H1 (cell line): ENCODE results near the gene GMPPA. TPM values are rescaled to one million over a fixed set of nuclear protein-coding genes. Genes with fewer than 3 reads are reported as not detected.
A peak's percentile ranks its signal among the peaks of the same experiment; 100 is the strongest.

Experiments
- CTCF ChIA-PET: fragments of 300-600 bp; sonication (Branson Sonifier 250); formaldehyde crosslinking; loops from one replicate; lab custom pipeline; 2021; ENCODE audit not compliant: partially characterized antibody; lab: Charles Lee
- POLR2A ChIA-PET: fragments of 300-600 bp; sonication (Branson Sonifier 250); formaldehyde crosslinking; loops from one replicate; lab custom pipeline; 2021; ENCODE audit warnings: inconsistent platforms; ENCODE audit not compliant: partially characterized antibody; lab: Charles Lee
- DNase-seq, 2 experiments: peaks; one replicate each; pipeline versions ENCODE4 v3.0.0 to v3.0.0-alpha.2; 2010 to 2022; ENCODE audit warnings: low spot score in 2 of 2, low read depth in 1 of 2, mixed read lengths in 1 of 2
- FAIRE-seq: peaks from 2 replicates; lab custom pipeline; 2011; peaks lifted over from hg19 to GRCh38; lab: Jason Lieb, UNC
- H2AFZ ChIP-seq: 2 replicates; pipeline ENCODE4 v1.8.1; 2012; ENCODE audit warnings: low read length, inconsistent platforms
- H2AK5ac ChIP-seq: 2 replicates; pipeline ENCODE4 v1.6.1; 2013; ENCODE audit warnings: low read depth, low read length
- H2BK120ac ChIP-seq: replicated peaks from 2 replicates; pipeline ENCODE3; 2013; ENCODE audit warnings: low read depth, low read length, inconsistent platforms
- H2BK12ac ChIP-seq: 2 replicates; pipeline ENCODE4 v1.6.1; 2013; ENCODE audit warnings: low read depth, low read length
- H2BK15ac ChIP-seq: 2 replicates; pipeline ENCODE4 v1.6.1; 2013; ENCODE audit warnings: low read length
- H2BK20ac ChIP-seq: 2 replicates; pipeline ENCODE4 v1.6.1; 2013; ENCODE audit warnings: low read length
- H2BK5ac ChIP-seq: 2 replicates; pipeline ENCODE4 v1.6.1; 2013; ENCODE audit warnings: low read depth, low read length
- H3K14ac ChIP-seq: 2 replicates; pipeline ENCODE4 v1.6.1; 2013; ENCODE audit warnings: inconsistent platforms; ENCODE audit not compliant: insufficient read length
- H3K18ac ChIP-seq: 2 replicates; pipeline ENCODE4 v1.6.1; 2013; ENCODE audit warnings: low read length; ENCODE audit errors: extremely low read depth
- H3K23ac ChIP-seq: 2 replicates; pipeline ENCODE4 v1.6.1; 2013; ENCODE audit warnings: inconsistent platforms; ENCODE audit not compliant: insufficient read length
- H3K23me2 ChIP-seq: 2 replicates; pipeline ENCODE4 v1.6.1; 2013; ENCODE audit warnings: low read depth, low read length
- H3K27ac ChIP-seq: 2 replicates; pipeline ENCODE4 v1.6.1; 2011; ENCODE audit warnings: low read depth, low read length, inconsistent platforms
- H3K27me3 ChIP-seq, 4 experiments: replicated peaks in 1 of 4; 1 replicate in 1 of 4; 2 replicates in 3 of 4; pipeline versions ENCODE4 v1.6.1 to v1.8.1; 2011 to 2013; ENCODE audit warnings: low read length in 3 of 4, mild to moderate bottlenecking in 3 of 4, inconsistent platforms in 2 of 4, mixed read lengths in 2 of 4, moderate library complexity in 1 of 4; ENCODE audit not compliant: control insufficient read depth in 3 of 4, insufficient read depth in 3 of 4; ENCODE audit errors: extremely low read depth in 1 of 4
- H3K36me3 ChIP-seq, 4 experiments: 2 replicates each; pipeline versions ENCODE4 v1.6.1 to v1.8.1; 2011 to 2013; ENCODE audit warnings: mild to moderate bottlenecking in 4 of 4, low read length in 3 of 4, moderate library complexity in 2 of 4, control low read depth in 1 of 4, inconsistent platforms in 1 of 4; ENCODE audit not compliant: insufficient read depth in 4 of 4, control insufficient read depth in 2 of 4
- H3K4ac ChIP-seq: replicated peaks from 2 replicates; pipeline ENCODE3; 2013; ENCODE audit warnings: low read length, low read depth, mixed read lengths, inconsistent platforms; ENCODE audit not compliant: insufficient read length
- H3K4me1 ChIP-seq, 4 experiments: replicated peaks in 1 of 4; 1 replicate in 1 of 4; 2 replicates in 3 of 4; pipeline versions ENCODE4 v1.6.1 to v1.8.1; 2011 to 2013; ENCODE audit warnings: low read length in 3 of 4, inconsistent platforms in 2 of 4, mixed read lengths in 1 of 4; ENCODE audit not compliant: insufficient read depth in 4 of 4, control insufficient read depth in 3 of 4
- H3K4me2 ChIP-seq, 2 experiments: 2 replicates each; pipeline versions ENCODE4 v1.6.1 to v1.8.1; 2011 to 2013; ENCODE audit warnings: low read depth in 2 of 2, low read length in 2 of 2, control low read depth in 1 of 2, inconsistent platforms in 1 of 2, mild to moderate bottlenecking in 1 of 2; ENCODE audit not compliant: insufficient read depth in 1 of 2
- H3K4me3 ChIP-seq, 4 experiments: fragments of 200-600, 300-600 bp in 1 of 4; sonication (generic), shearing (Covaris generic), sonication (Bioruptor Twin) in 1 of 4; 2 replicates each; pipeline versions ENCODE4 v1.5.1 to v1.8.1; 2011 to 2016; ENCODE audit warnings: low read length in 4 of 4, low read depth in 3 of 4, control low read depth in 2 of 4, inconsistent platforms in 2 of 4, mild to moderate bottlenecking in 2 of 4, mixed read lengths in 1 of 4, moderate library complexity in 1 of 4; ENCODE audit not compliant: insufficient read depth in 2 of 4; ENCODE audit errors: extremely low read depth in 1 of 4
- H3K56ac ChIP-seq: replicated peaks from 2 replicates; pipeline ENCODE3; 2013; ENCODE audit warnings: low read depth, mild to moderate bottlenecking, mixed read lengths, low read length, inconsistent platforms; ENCODE audit not compliant: insufficient read length
- H3K79me1 ChIP-seq: 2 replicates; pipeline ENCODE4 v1.6.1; 2013; ENCODE audit warnings: low read depth, low read length, control low read depth
- H3K79me2 ChIP-seq, 2 experiments: 2 replicates each; pipeline versions ENCODE4 v1.6.1 to v1.8.1; 2012 to 2013; ENCODE audit warnings: low read length in 2 of 2, mild to moderate bottlenecking in 2 of 2, inconsistent platforms in 1 of 2; ENCODE audit not compliant: insufficient read depth in 2 of 2, control insufficient read depth in 1 of 2
- H3K9ac ChIP-seq, 4 experiments: replicated peaks in 1 of 4; 1 replicate in 1 of 4; 2 replicates in 3 of 4; pipeline versions ENCODE4 v1.6.1 to v1.8.1; 2011 to 2013; ENCODE audit warnings: low read depth in 3 of 4, low read length in 3 of 4, control low read depth in 2 of 4, mild to moderate bottlenecking in 2 of 4, moderate library complexity in 2 of 4, inconsistent platforms in 1 of 4; ENCODE audit errors: extremely low read depth in 1 of 4
- H3K9me3 ChIP-seq, 2 experiments: 2 replicates each; pipeline versions ENCODE4 v1.6.1 to v1.8.1; 2012 to 2013; ENCODE audit warnings: mild to moderate bottlenecking in 2 of 2, moderate library complexity in 2 of 2, control low read depth in 1 of 2, inconsistent platforms in 1 of 2, low read depth in 1 of 2, low read length in 1 of 2, mixed read lengths in 1 of 2; ENCODE audit not compliant: insufficient read depth in 2 of 2
- H4K20me1 ChIP-seq, 2 experiments: replicated peaks in 1 of 2; 2 replicates each; pipeline versions ENCODE3 to v1.8.1; 2011 to 2013; ENCODE audit warnings: inconsistent platforms in 2 of 2, low read length in 2 of 2, mild to moderate bottlenecking in 1 of 2; ENCODE audit not compliant: insufficient read depth in 2 of 2, control insufficient read depth in 1 of 2
- H4K5ac ChIP-seq: 2 replicates; pipeline ENCODE4 v1.6.1; 2013; ENCODE audit warnings: low read length, low read depth, mixed read lengths, inconsistent platforms; ENCODE audit not compliant: insufficient read length
- H4K8ac ChIP-seq: 2 replicates; pipeline ENCODE4 v1.8.0; 2013; ENCODE audit warnings: mild to moderate bottlenecking, moderate library complexity, low read length, inconsistent platforms; ENCODE audit not compliant: insufficient read depth; ENCODE audit errors: extremely low read depth
- H4K91ac ChIP-seq: replicated peaks from 2 replicates; pipeline ENCODE3; 2013; ENCODE audit warnings: low read length, mixed read lengths, inconsistent platforms; ENCODE audit not compliant: insufficient read length
- ASH2L ChIP-seq: fragments of 200-600, 300-600 bp; sonication (generic); IDR thresholded peaks from one replicate; pipeline ENCODE4 v1.7.1; 2017; ENCODE audit warnings: low read length
- ATF2 ChIP-seq: IDR thresholded peaks from 2 replicates; pipeline ENCODE4 v1.6.1; 2012; ENCODE audit warnings: low read length, inconsistent platforms
- EZH2 ChIP-seq: fragments of 200-600 bp; sonication (generic); IDR thresholded peaks from 2 replicates; pipeline ENCODE4 v1.7.1; 2012; ENCODE audit warnings: low read depth, mild to moderate bottlenecking, moderate library complexity, low read length, inconsistent platforms; ENCODE audit not compliant: severe bottlenecking
- SAP30 ChIP-seq: fragments of 300-600 bp; sonication (generic); IDR thresholded peaks from 2 replicates; pipeline ENCODE4 v1.7.1; 2012; ENCODE audit warnings: low read length, moderate library complexity, mild to moderate bottlenecking, inconsistent platforms; ENCODE audit not compliant: insufficient read depth, insufficient replicate concordance
- WGBS, 2 experiments: shearing (Covaris generic) in 1 of 2; methylation state at CpG; one replicate each; pipeline versions ENCODE4 v1.1.6 to v1.1.7; 2013 to 2015; ENCODE audit warnings: low lambda C conversion rate in 2 of 2, mixed read lengths in 2 of 2, inconsistent platforms in 1 of 2, low coverage in 1 of 2, missing lambda C conversion rate in 1 of 2; ENCODE audit not compliant: insufficient replicate concordance in 2 of 2, insufficient coverage in 1 of 2, insufficient read length in 1 of 2; ENCODE audit errors: extremely low coverage in 1 of 2, missing lambda C conversion rate in 1 of 2; 5-methylcytosine and 5-hydroxymethylcytosine counted together
- polyA plus RNA-seq, 7 experiments: library from polyadenylated mRNA; depleted of rRNA in 3 of 7; stranded (reverse) in 5 of 7; unstranded in 2 of 7; fragments of >200 nt in 5 of 7; fragments of 200-250 nt in 2 of 7; gene quantifications; 1 replicate in 5 of 7; 2 replicates in 1 of 7; 4 replicates in 1 of 7; pipeline versions ENCODE4 v1.2.1 to v1.2.3, GENCODE V29; 2011 to 2013; ENCODE audit warnings: missing spikeins in 2 of 7, mixed read lengths in 2 of 7
- total RNA-seq: library from RNA; stranded (reverse); fragmentation: NEBNext Ultra II Directional; extraction: Animal tissue kit (Norgen Biotek cat#: 25700); gene quantifications from 2 replicates; pipeline ENCODE4 v1.2.1, GENCODE V29; 2021

GMPPA gene
- total and polyA plus RNA-seq, 2 of the 8 experiments (the other 6 are each of a cell fraction or from before 2014, with no cell fraction given): 34.3 to 98.8 TPM

DNA sequence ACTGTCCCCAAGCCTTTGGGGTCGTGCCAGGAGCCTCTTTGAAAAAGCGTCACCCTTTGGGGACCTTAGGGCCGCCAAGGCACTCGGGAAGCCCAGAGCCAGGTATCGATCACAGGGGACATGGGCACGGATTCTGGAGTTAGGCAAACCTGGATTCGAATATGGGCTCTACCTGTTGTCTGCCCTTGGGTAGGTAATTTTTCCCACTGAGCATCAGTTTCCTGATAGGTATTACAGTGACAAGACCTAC, 54.4 kb downstream of the GMPPA start:
- H2BK5ac ChIP-seq: no peak overlapping the region
- no peaks in the 10 kb centered on the region for H3K9me3 ChIP-seq
- no peak overlapping the region for H2BK20ac ChIP-seq
- peak overlapping the region; percentile 58 to 77 (median 68); a peak in 7 of 8 replicates for H3K4me3 ChIP-seq
- no peak for FAIRE-seq
- no peak overlapping the region for H3K14ac ChIP-seq
- H2AFZ ChIP-seq: no peak overlapping the region
- CTCF ChIA-PET: interaction anchor here (0.6 to 19.7 kb wide), 10 partner anchors 7 to 175 kb away, joined by 3 to 293 read pairs (median 4); partner anchors contain the start of genes CHPF, STK11IP and TMEM198
- H3K4me1 ChIP-seq: peaks cover 0 to 15% (median 8%) of the 10 kb centered on the region in 4 experiments; a peak in 6 of 7 replicates
- POLR2A ChIA-PET: interaction anchor here (0.7 to 17.5 kb wide), 12 partner anchors 8 to 134 kb away, joined by 3 to 293 read pairs (median 4); partner anchors contain the start of genes CHPF, INHA, OBSL1 and STK11IP
- no peak for DNase-seq
- peak overlapping the region; percentile 90 to 95 for H3K4me2 ChIP-seq
- no peak overlapping the region for H2AK5ac ChIP-seq
- no peak overlapping the region for H3K27ac ChIP-seq
- peaks cover 0 to 10% of the 10 kb centered on the region in 2 experiments for H4K20me1 ChIP-seq
- peak overlapping the region; percentile 65; the same call in 1 of the 2 replicates for H4K8ac ChIP-seq
- H2BK120ac ChIP-seq: no peak overlapping the region
- H3K79me1 ChIP-seq: peaks cover 2% of the 10 kb centered on the region; the same call in 1 of the 2 replicates
- H3K23me2 ChIP-seq: peaks cover 17% of the 10 kb centered on the region; the same call in 1 of the 2 replicates
- H3K4ac ChIP-seq: no peak overlapping the region
- 48% methylated on average over 7 of the region's 7 CpGs; no CpG with 5 or more reads in 1 of the 2 experiments for WGBS, 2 experiments
- no peaks in the 10 kb centered on the region for H3K79me2 ChIP-seq
- H3K9ac ChIP-seq: no peak overlapping the region; a peak in 1 of 7 replicates
- H4K91ac ChIP-seq: no peak overlapping the region
- 0 out of 2 replicates have a peak overlapping the region, but pooled peaks have one; percentile 68 for H2BK12ac ChIP-seq
- H2BK15ac ChIP-seq: no peak overlapping the region
- H3K27me3 ChIP-seq: peaks cover 0 to 15% (median 13%) of the 10 kb centered on the region in 4 experiments; a peak in 6 of 7 replicates
- H4K5ac ChIP-seq: no peak overlapping the region
- no peak for TF ChIP-seq ASH2L
- TF ChIP-seq SAP30: no peak
- no peak for TF ChIP-seq ATF2
- TF ChIP-seq EZH2: peak; percentile 34
- peaks cover 0 to 11% (median 0%) of the 10 kb centered on the region in 4 experiments; a peak in 3 of 8 replicates for H3K36me3 ChIP-seq
- no peak overlapping the region for H3K56ac ChIP-seq
- no peak overlapping the region for H3K23ac ChIP-seq
- H3K18ac ChIP-seq: peak overlapping the region; percentile 87; the same call in 1 of the 2 replicates
